HG03060 (cell line): ENCODE measurements around the gene KLF11.
A peak's percentile ranks its signal among the peaks of the same experiment; 100 is the strongest.

ENCODE experiments used
- ATAC-seq: cut with Tn5 transposase; IDR thresholded peaks from one replicate; pipeline ENCODE4 v1.9.1; 2021; ENCODE audit warnings: low read depth, moderate number of reproducible peaks; ENCODE audit not compliant: unreplicated experiment

KLF11 gene

GRCh38 chr2:10061221-10061925, 18.0 kb downstream of the KLF11 start:
- ATAC-seq = no peak

GRCh38 chr2:10062931-10063365, 19.6 kb downstream of the KLF11 start:
- no peak for ATAC-seq

GRCh38 chr2:10063566-10063965, 20.2 kb downstream of the KLF11 start:
- ATAC-seq = no peak

- no peak for ATAC-seq
These were observed 21.8 kb downstream of the KLF11 start for GRCh38 chr2:10064932-10065772.

- no peak for ATAC-seq
These were observed 22.4 kb downstream of the KLF11 start for GRCh38 chr2:10065773-10066055.

- ATAC-seq = no peak
These were observed 24.0 kb downstream of the KLF11 start for GRCh38 chr2:10067330-10067729.

- ATAC-seq = no peak
These were observed 24.5 kb downstream of the KLF11 start for GRCh38 chr2:10067881-10068280.

- no peak for ATAC-seq
These were observed 27.8 kb downstream of the KLF11 start for GRCh38 chr2:10071176-10071575.

GRCh38 chr2:10071595-10071994, 28.2 kb downstream of the KLF11 start:
- no peak for ATAC-seq

GRCh38 chr2:10072656-10073480, 29.5 kb downstream of the KLF11 start:
- ATAC-seq = peak; percentile 68

GRCh38 chr2:10073706-10074105, 30.4 kb downstream of the KLF11 start:
- ATAC-seq = no peak

- ATAC-seq = no peak
These were observed 31.8 kb downstream of the KLF11 start for GRCh38 chr2:10075101-10075500.

- ATAC-seq = no peak
These were observed 32.3 kb downstream of the KLF11 start for GRCh38 chr2:10075571-10076209.

GRCh38 chr2:10076511-10076910, 33.2 kb downstream of the KLF11 start:
- no peak for ATAC-seq

GRCh38 chr2:10076988-10077527, 33.7 kb downstream of the KLF11 start:
- no peak for ATAC-seq

GRCh38 chr2:10078001-10078400, 34.7 kb downstream of the KLF11 start:
- ATAC-seq = no peak

GRCh38 chr2:10078704-10079265, 35.4 kb downstream of the KLF11 start:
- no peak for ATAC-seq

- ATAC-seq = no peak
These were observed 36.0 kb downstream of the KLF11 start for GRCh38 chr2:10079266-10079869.

- no peak for ATAC-seq
These were observed 36.7 kb downstream of the KLF11 start, which contains the start of gene CYS1 for GRCh38 chr2:10079870-10080535. Gene CYS1 (minus strand): TSS chr2:10080411. CDS start chr2:10080223, 188 bp downstream.
